Spleen (tissue), 11 donors: ENCODE results near the gene ARHGAP45. TPM values are rescaled to one million over a fixed set of nuclear protein-coding genes. Genes with fewer than 3 reads are reported as not detected.

Source experiments
- DNase-seq: peaks from one replicate; pipeline ENCODE4 v3.0.0-alpha.2; 2020
- H3K27ac ChIP-seq, 8 donors: fragments of 200-600 bp; sonication (generic) in 7 of 8; 1 replicate in 4 of 8; 2 replicates in 4 of 8; pipeline versions ENCODE4 v1.5.0 to v1.8.0; 2016 to 2021; ENCODE audit warnings: inconsistent platforms in 4 of 8, mild to moderate bottlenecking in 4 of 8, moderate library complexity in 1 of 8
- H3K27me3 ChIP-seq, 7 donors: fragments of 200-600 bp; sonication (generic) in 6 of 7; replicated peaks in 1 of 7; 1 replicate in 4 of 7; 2 replicates in 3 of 7; pipeline versions ENCODE4 v1.5.0 to v1.8.0; 2016 to 2021; ENCODE audit warnings: inconsistent platforms in 3 of 7, mild to moderate bottlenecking in 1 of 7
- H3K36me3 ChIP-seq, 6 donors: fragments of 200-600 bp; sonication (generic) in 5 of 6; 1 replicate in 4 of 6; 2 replicates in 2 of 6; pipeline versions ENCODE4 v1.5.0 to v1.8.0; 2016 to 2021; ENCODE audit warnings: inconsistent platforms in 2 of 6
- H3K4me1 ChIP-seq, 6 donors: fragments of 200-600 bp; sonication (generic) in 5 of 6; 1 replicate in 3 of 6; 2 replicates in 3 of 6; pipeline versions ENCODE4 v1.5.0 to v1.8.0; 2016 to 2021; ENCODE audit warnings: inconsistent platforms in 3 of 6
- H3K4me3 ChIP-seq, 8 donors: fragments of 200-600 bp; sonication (generic) in 7 of 8; 1 replicate in 4 of 8; 2 replicates in 4 of 8; pipeline versions ENCODE4 v1.5.0 to v1.8.0; 2016 to 2021; ENCODE audit warnings: inconsistent platforms in 4 of 8, mild to moderate bottlenecking in 4 of 8, moderate library complexity in 2 of 8
- H3K9me3 ChIP-seq, 8 donors: fragments of 200-600 bp; sonication (generic) in 7 of 8; 1 replicate in 4 of 8; 2 replicates in 4 of 8; pipeline versions ENCODE4 v1.5.0 to v1.8.0; 2016 to 2021; ENCODE audit warnings: inconsistent platforms in 4 of 8
- POLR2A ChIP-seq, 3 donors: fragments of 450-650 bp; IDR thresholded peaks; one replicate each; pipeline ENCODE4 v1.5.1; 2017; ENCODE audit warnings: antibody characterized with exemption in 3 of 3, mild to moderate bottlenecking in 1 of 3
- POLR2AphosphoS5 ChIP-seq, 3 donors: sonication (generic); formaldehyde crosslinking; IDR thresholded peaks; one replicate each; pipeline ENCODE4 v1.5.1; 2017; ENCODE audit warnings: antibody characterized with exemption in 3 of 3
- WGBS, 5 donors: extraction: QIAGEN DNeasy Blood & Tissue Kit in 3 of 5; methylation state at CpG; one replicate each; pipeline versions ENCODE4 v1.1.5 to v1.1.7; 2013 to 2018; 5-methylcytosine and 5-hydroxymethylcytosine counted together
- intact Hi-C: fragments of 100-400 bp; cut with DNase I; formaldehyde crosslinking; loops from one replicate; pipeline ENCODE4 v1.15.0; 2023; ENCODE audit warnings: low total_unique reads
- polyA plus RNA-seq, 3 donors: library from polyadenylated mRNA; stranded (reverse); fragments of 200-250 nt; gene quantifications; one replicate each; pipeline ENCODE4 v1.2.1, GENCODE V29; 2013
- total RNA-seq, 7 donors: library from RNA; depleted of rRNA in 3 of 7; stranded (reverse); fragments of >200 nt in 3 of 7; fragmentation: NEBNext Ultra II Directional in 4 of 7; extraction: Animal tissue kit (Norgen Biotek cat#: 25700) in 4 of 7; gene quantifications; one replicate each; pipeline versions ENCODE4 v1.1.0 to v1.2.1, GENCODE V29; 2016 to 2021
- TF ChIP-seq, protein P1 (sequence below), 11 experiments: fragments of 200-600 bp in 7 of 11; fragments of 450-650 bp in 4 of 11; sonication (generic) in 4 of 11; IDR thresholded peaks in 8 of 11; conservative IDR thresholded peaks in 3 of 11; 1 replicate in 7 of 11; 2 replicates in 4 of 11; pipeline versions ENCODE4 v1.4.0 to v1.8.0; 2016 to 2021; ENCODE audit warnings: antibody characterized with exemption in 11 of 11, inconsistent platforms in 4 of 11, mild to moderate bottlenecking in 1 of 11
- donor health status: healthy with polysubstance abuse.
- donor health status: DM: no; HTN: no; CAD: no; lungs with moderate emphysema.
- donor health status: DM: no; HTN: no; CAD: no.
- donor health status: Bipolar disorder and iron deficiency.
- donor health status: healthy.
- donor health status: DM: no; HTN: no; CAD: no.
- donor health status: DM: yes; HTN: yes; CAD: no.

ARHGAP45 gene
- total and polyA plus RNA-seq, 10 donors = 161 to 356 (median 245) TPM

DNA sequence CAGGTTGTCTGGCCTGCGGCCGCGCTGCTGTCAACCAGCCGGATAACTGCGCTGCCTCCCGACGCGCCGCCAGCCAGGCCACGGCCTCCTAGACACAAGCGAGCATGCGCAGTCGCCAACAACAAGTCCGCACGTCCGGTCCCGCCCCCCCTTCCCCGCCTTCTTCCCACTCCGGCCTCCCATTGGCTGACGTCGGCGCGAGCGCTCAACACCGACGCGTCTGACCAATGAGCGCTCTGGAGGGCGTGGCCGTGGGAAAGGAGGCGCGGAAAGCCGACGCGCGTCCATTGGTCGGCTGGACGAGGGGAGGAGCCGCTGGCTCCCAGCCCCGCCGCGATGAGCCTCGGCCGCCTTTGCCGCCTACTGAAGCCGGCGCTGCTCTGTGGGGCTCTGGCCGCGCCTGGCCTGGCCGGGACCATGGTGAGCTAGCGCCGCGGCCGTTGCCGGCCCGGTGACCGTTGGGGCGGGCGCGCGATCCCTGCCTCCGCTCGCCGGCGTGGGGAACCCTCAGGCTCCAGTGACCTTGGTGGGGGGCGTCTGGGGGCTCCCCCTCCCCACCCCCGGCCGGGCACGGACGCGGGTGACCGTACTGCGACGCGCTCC lies 36.8 kb downstream of the ARHGAP45 start, which contains the start of gene GPX4:
GPX4 (plus strand) TSS at position 287 of the 603 bp plus-strand sequence; CDS start at position 337, 50 bp downstream.
- Histone ChIP-seq H3K27ac (peak within 1 kb of the TSS; percentile 92 to 100 (median 96)), H3K9me3 (no peaks in the 10 kb centered on the region), H3K27me3 (no peaks in the 10 kb centered on the region), H3K36me3 (peaks cover 0 to 35% (median 28%) of the 10 kb centered on the region in 6 donors), H3K4me1 (peaks cover 29 to 89% (median 80%) of the 10 kb centered on the region in 6 donors), H3K4me3 (peak within 1 kb of the TSS; percentile 67 to 88 (median 82))
- intact Hi-C loops = no loop called here
- DNase-seq = peak; percentile 99
- TF ChIP-seq POLR2A (IDR thresholded peaks at IDR 0.05) (peak; percentile 50 to 90 (median 84)), POLR2AphosphoS5 (IDR thresholded peaks at IDR 0.05) (peak; percentile 98 to 99 (median 99))
- TF ChIP-seq, protein P1, sequence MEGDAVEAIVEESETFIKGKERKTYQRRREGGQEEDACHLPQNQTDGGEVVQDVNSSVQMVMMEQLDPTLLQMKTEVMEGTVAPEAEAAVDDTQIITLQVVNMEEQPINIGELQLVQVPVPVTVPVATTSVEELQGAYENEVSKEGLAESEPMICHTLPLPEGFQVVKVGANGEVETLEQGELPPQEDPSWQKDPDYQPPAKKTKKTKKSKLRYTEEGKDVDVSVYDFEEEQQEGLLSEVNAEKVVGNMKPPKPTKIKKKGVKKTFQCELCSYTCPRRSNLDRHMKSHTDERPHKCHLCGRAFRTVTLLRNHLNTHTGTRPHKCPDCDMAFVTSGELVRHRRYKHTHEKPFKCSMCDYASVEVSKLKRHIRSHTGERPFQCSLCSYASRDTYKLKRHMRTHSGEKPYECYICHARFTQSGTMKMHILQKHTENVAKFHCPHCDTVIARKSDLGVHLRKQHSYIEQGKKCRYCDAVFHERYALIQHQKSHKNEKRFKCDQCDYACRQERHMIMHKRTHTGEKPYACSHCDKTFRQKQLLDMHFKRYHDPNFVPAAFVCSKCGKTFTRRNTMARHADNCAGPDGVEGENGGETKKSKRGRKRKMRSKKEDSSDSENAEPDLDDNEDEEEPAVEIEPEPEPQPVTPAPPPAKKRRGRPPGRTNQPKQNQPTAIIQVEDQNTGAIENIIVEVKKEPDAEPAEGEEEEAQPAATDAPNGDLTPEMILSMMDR (IDR thresholded peaks at IDR 0.05 in 8 of 11, conservative IDR thresholded peaks at IDR 0.05 in 3 of 11) = peak in 3 of 11 experiments; percentile 9 to 43 (median 36)
- WGBS, 5 donors = 0 to 1% (median 0%) methylated on average over 37 to 75 of the region's 75 CpGs

DNA sequence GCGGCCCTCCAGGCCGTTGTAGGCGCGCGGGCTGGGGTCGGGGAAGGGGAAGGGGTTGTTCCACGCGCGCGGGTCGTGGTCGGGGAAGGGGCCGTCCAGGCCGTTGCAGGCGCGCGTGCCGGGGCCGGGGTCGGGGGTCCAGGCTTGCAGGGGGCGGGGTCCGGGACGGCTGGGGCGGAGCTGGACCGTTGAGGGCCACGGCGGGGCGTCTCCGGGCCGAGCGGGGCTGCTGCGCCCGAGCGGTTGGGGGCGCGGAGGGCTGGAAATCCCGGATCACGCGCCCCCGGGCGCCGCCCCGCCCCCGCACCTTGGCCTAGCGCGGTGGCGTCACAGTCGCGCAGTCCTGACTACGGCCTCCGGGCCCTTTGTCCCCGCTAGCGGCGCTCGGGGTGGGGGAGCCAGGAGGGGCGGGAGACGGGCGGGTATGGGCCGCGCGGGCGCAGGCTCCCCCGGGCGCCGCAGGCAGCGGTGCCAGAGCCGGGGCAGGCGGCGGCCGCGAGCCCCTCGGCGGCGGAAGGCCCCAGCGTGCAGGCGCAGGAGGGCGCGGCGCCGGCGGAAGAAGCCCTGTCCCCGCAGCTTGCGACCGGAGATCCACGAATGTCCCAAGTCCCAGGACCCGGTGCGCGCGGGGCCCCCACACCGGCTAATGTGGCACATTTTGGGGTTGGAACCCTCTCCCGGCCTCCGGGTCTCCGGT lies 37.5 kb downstream of the ARHGAP45 start:
- Histone ChIP-seq H3K4me3 (peak overlapping the region; percentile 67 to 88 (median 82)), H3K9me3 (no peaks in the 10 kb centered on the region), H3K4me1 (peaks cover 29 to 83% (median 73%) of the 10 kb centered on the region in 6 donors), H3K27ac (peak overlapping the region; percentile 92 to 100 (median 96)), H3K36me3 (peaks cover 3 to 42% (median 34%) of the 10 kb centered on the region in 6 donors), H3K27me3 (no peaks in the 10 kb centered on the region)
- WGBS, 5 donors = 0 to 1% (median 1%) methylated on average over 38 to 93 of the region's 93 CpGs
- no peak for TF ChIP-seq POLR2AphosphoS5 (IDR thresholded peaks at IDR 0.05)
- TF ChIP-seq, protein P1 (IDR thresholded peaks at IDR 0.05 in 8 of 11, conservative IDR thresholded peaks at IDR 0.05 in 3 of 11) = peak in 1 of 11 experiments; percentile 8
- intact Hi-C loops = no loop called here
- peak; percentile 93 for DNase-seq

DNA sequence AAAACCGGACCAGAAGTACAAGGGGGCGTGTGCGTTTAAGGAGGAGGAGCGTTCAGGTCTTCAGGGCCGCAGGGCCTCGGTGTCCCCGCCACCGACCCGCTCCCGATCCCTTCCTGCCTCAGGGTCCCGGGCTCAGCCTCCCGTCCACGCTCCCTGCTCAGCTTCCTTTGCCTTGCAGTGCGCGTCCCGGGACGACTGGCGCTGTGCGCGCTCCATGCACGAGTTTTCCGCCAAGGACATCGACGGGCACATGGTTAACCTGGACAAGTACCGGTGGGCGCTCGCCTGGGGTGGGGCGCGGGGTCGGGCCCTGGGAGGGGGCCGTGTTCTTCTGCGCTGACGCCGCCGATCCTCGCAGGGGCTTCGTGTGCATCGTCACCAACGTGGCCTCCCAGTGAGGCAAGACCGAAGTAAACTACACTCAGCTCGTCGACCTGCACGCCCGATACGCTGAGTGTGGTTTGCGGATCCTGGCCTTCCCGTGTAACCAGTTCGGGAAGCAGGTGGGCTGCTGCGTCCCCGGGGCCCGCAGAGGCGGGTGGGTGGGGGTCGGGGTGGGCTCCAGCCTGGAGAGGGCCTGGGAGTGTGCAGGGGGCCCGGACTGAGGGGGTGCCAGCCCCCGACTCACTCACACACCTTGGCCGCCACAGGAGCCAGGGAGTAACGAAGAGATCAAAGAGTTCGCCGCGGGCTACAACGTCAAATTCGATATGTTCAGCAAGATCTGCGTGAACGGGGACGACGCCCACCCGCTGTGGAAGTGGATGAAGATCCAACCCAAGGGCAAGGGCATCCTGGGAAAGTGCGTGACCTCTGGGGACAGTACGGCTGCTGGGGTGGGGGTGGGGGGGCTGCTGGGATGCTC lies 38.3 kb downstream of the ARHGAP45 start:
- Histone ChIP-seq H3K27ac (peak overlapping the region; percentile 92 to 100 (median 96)), H3K4me3 (peak overlapping the region; percentile 67 to 88 (median 82)), H3K9me3 (no peaks in the 10 kb centered on the region), H3K4me1 (peaks cover 29 to 75% (median 65%) of the 10 kb centered on the region in 6 donors), H3K27me3 (no peaks in the 10 kb centered on the region), H3K36me3 (peaks cover 3 to 50% (median 42%) of the 10 kb centered on the region in 6 donors)
- TF ChIP-seq POLR2A (IDR thresholded peaks at IDR 0.05) = no peak
- TF ChIP-seq POLR2AphosphoS5 (IDR thresholded peaks at IDR 0.05) = peak; percentile 69 to 89 (median 72)
- 33 to 56% (median 39%) methylated on average over 55 to 69 of the region's 69 CpGs for WGBS, 5 donors
- intact Hi-C loops = no loop called here
- peak; percentile 88 for DNase-seq
